ENCODE results near the gene JAKMIP1. TPM values are rescaled to one million over a fixed set of nuclear protein-coding genes. Genes with fewer than 3 reads are reported as not detected.

Gene JAKMIP1
- total RNA-seq, 4 donors from 2014 or later, result 0.39 to 4.5 (median 1.9) TPM; not detected in 1

DNA sequence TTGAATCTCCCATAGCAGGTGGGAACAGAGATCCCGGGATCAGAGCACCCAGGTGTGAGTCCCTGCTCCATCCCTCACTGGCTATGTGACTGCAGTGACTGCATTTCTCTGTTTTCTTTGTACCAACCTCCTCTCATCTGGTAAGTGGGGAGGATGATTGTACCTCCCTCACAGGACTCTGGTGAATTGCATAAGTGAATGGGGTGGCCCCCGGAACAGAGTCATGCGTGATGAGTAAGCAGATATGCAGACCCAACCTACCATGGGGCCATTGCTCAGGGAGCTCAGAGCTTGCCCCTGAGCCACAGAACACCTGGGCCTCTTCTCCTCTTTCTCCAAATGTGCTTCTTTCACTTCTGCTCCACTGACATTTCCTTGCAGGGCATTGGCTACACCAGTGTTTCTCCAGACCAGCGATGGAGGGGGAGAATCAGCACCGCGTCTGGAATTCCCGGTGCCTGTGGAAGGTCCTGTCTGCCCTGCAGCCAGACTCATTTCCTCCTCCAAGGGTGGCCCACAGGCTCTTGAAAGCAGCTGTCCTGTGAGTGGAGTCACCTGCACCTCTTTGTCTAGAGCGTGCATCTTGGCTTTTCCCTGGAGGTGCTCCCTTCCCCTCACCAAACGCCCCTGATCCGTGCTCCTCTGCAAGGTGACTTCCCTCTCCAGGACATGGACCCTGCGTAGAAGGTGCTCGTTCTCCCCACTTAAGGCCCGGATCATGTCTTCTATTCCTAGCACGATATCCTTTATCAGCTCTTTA lies 212.1 kb downstream of the JAKMIP1 start:
- TF ChIP-seq POLR2AphosphoS5 (IDR thresholded peaks at IDR 0.05) (no peak), CTCF (IDR thresholded peaks at IDR 0.05) (no peak), EP300 (IDR thresholded peaks at IDR 0.05) (no peak), POLR2A (IDR thresholded peaks at IDR 0.05) (no peak)
- Histone ChIP-seq H3K27ac (no peak overlapping the region), H3K4me1 (no peaks in the 10 kb centered on the region), H3K9me3 (peaks cover 0 to 12% (median 0%) of the 10 kb centered on the region in 3 donors), H3K36me3 (no peaks in the 10 kb centered on the region), H3K27me3 (peaks cover 49% of the 10 kb centered on the region), H3K4me3 (no peak overlapping the region)
- no peak for ATAC-seq
- 51 to 60% methylated on average over 2 to 11 of the region's 14 CpGs for WGBS, 2 donors (ENCODE audit: low coverage in 1 of 2)

GRCh38 chr4:5984843-5985242 lies 215.5 kb downstream of the JAKMIP1 start:
- Histone ChIP-seq H3K27ac (no peak overlapping the region), H3K4me3 (no peak overlapping the region), H3K9me3 (peaks cover 0 to 14% (median 0%) of the 10 kb centered on the region in 3 donors), H3K27me3 (peaks cover 49% of the 10 kb centered on the region), H3K36me3 (no peaks in the 10 kb centered on the region), H3K4me1 (no peaks in the 10 kb centered on the region)
- no peak for ATAC-seq
- no peak for TF ChIP-seq POLR2AphosphoS5 (IDR thresholded peaks at IDR 0.05)
- TF ChIP-seq EP300 (IDR thresholded peaks at IDR 0.05), result no peak
- TF ChIP-seq POLR2A (IDR thresholded peaks at IDR 0.05), result no peak
- TF ChIP-seq CTCF (IDR thresholded peaks at IDR 0.05), result no peak

DNA sequence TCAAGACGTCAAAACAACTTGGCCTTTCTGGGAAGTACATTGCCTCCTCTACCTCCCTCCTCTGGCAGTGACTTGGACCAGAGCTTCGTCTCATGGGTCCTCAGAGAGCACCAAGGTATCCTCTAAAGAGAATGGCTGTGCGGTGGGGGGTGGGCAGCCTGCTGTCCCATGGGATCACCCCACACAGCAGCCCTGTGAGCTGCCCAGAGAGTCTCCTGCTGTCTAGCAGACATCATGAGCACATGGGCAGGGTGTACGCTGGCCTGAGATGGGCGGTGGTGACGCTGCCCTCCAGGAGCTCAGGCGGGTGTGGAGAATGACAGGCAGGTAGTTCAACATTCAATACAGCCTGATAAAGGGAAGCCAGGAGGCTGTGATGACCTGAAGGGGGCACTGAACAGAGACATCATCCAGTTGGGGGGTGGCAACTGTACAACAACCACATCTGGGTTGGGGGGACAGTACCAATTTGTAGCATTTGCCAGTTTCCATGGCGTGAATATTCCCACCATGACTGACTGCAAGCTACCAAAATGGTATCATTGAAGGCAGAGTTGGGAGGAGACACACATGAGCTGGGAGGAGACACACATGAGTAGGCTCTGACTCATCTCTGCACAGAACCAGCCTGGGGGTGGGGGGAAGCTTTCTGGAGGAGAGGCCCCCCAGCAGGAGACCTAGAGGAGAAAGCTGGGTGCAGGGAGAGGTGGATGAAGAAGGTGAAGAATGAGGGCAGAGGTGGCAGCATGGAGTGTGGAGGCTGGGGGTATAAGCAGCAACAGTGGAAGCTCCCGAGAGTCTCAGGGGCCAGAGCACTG lies 218.0 kb downstream of the JAKMIP1 start:
- ATAC-seq, result no peak
- no peak for TF ChIP-seq CTCF (IDR thresholded peaks at IDR 0.05)
- TF ChIP-seq EP300 (IDR thresholded peaks at IDR 0.05), result no peak
- no peak for TF ChIP-seq POLR2A (IDR thresholded peaks at IDR 0.05)
- TF ChIP-seq POLR2AphosphoS5 (IDR thresholded peaks at IDR 0.05), result no peak

GRCh38 chr4:5980436-5981155 lies 219.8 kb downstream of the JAKMIP1 start:
- WGBS, 2 donors (ENCODE audit: low coverage in 1 of 2), result 25 to 86% methylated on average over 1 to 2 of the region's 3 CpGs

More for the DNA sequence above, 218.0 kb downstream of the JAKMIP1 start:
- Histone ChIP-seq H3K4me3 (no peak overlapping the region), H3K36me3 (no peaks in the 10 kb centered on the region), H3K9me3 (peaks cover 0 to 14% (median 0%) of the 10 kb centered on the region in 3 donors), H3K27ac (no peak overlapping the region), H3K4me1 (no peaks in the 10 kb centered on the region), H3K27me3 (peaks cover 51% of the 10 kb centered on the region)
- 72 to 84% methylated on average over 3 to 5 of the region's 9 CpGs for WGBS, 2 donors (ENCODE audit: low coverage in 1 of 2)

More at GRCh38 chr4:5980436-5981155, 219.8 kb downstream of the JAKMIP1 start:
- H3K36me3 ChIP-seq, result no peaks in the 10 kb centered on the region
- ATAC-seq, result no peak
- H3K27me3 ChIP-seq, result peaks cover 67% of the 10 kb centered on the region
- peaks cover 0 to 14% (median 0%) of the 10 kb centered on the region in 3 donors for H3K9me3 ChIP-seq
- no peaks in the 10 kb centered on the region for H3K4me1 ChIP-seq
- no peak overlapping the region for H3K27ac ChIP-seq
- no peak for TF ChIP-seq POLR2AphosphoS5 (IDR thresholded peaks at IDR 0.05)
- no peak for TF ChIP-seq POLR2A (IDR thresholded peaks at IDR 0.05)
- no peak for TF ChIP-seq EP300 (IDR thresholded peaks at IDR 0.05)
- no peak for TF ChIP-seq CTCF (IDR thresholded peaks at IDR 0.05)
- H3K4me3 ChIP-seq, result no peak overlapping the region
